Activated T-cell treated with anti-CD3 and anti-CD28 coated beads for 48 hours (primary cell): ENCODE measurements around the gene CAPN6.

Source experiments
- DNase-seq: peaks from one replicate; pipeline ENCODE4 v3.0.0-alpha.2; 2020; ENCODE audit warnings: low read depth

CAPN6 gene

DNA sequence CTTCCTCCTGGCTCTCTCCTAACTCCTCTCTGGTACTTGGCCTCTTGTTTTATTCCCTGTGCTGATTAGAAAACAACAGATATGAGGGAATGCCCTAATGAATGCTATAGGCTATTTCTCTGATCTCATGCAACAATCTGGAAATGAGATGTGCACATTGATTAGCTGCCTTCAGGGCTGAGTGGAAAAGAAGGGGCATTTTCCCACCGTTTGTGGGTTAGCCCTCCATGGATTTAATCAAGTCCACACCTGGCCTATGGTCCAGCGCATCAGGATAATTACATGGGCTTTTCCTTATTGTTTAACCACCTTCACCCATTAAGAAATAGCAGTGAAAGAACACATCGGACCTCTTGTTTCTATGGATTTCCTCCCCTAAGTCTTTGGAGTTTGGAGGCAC is 70.0 kb downstream of the CAPN6 start:
- no peak for DNase-seq

DNA sequence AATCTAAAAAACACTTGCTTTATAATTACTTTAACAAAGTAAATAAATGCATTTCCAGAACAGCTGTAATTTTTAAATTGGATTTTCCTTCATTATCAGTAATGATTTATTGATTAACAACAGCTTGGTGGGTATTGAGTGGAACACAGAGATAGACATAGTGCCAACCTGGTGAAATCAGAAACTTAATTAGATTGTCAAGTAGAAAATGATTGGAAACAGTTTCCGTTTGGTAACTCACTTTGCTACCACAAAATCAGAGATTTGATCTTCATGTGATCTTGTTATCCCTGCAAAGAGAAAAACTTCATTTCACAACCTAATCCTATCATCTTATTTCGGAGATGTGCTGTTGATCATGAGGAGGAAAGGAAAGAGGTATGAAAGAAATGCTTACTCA is 70.8 kb downstream of the CAPN6 start:
- DNase-seq, result no peak
